ENCODE data around the gene CLDN19.

GRCh38 chr1:42739753-42740700 lies at the start of gene CLDN19:
- TF ChIP-seq POLR2AphosphoS5 (IDR thresholded peaks at IDR 0.05): no peak
- no peak for TF ChIP-seq CTCF (IDR thresholded peaks at IDR 0.05)

All from stomach (tissue), 4 donors.